ENCODE data around the gene HMGCS1. TPM values are rescaled to one million over a fixed set of nuclear protein-coding genes. Genes with fewer than 3 reads are reported as not detected.
A peak's percentile ranks its signal among the peaks of the same experiment; 100 is the strongest.

HMGCS1 gene
- total and polyA plus RNA-seq, 9 of the 15 experiments (the other 6 are each of a cell fraction or from before 2014, with no cell fraction given) = 43.7 to 337 (median 111) TPM

GRCh38 chr5:43320846-43321245 lies 7.6 kb upstream of the HMGCS1 start:
- peak overlapping the region; percentile 42 for H3K4me2 ChIP-seq (ENCODE audit: insufficient read depth, low read length)
- H3K9me3 ChIP-seq (replicated peaks; ENCODE audit: control insufficient read depth, insufficient read depth, low read depth, low read length) = peaks cover 3% of the 10 kb centered on the region; the same call in 1 of the 2 replicates
- DNase-seq (ENCODE audit: extremely low read depth in 1 of 4, low spot score in 3 of 4) (peak; percentile 37 to 87 (median 42)), ATAC-seq (peak; percentile 83), FAIRE-seq (peak; percentile 69)
- no peaks in the 10 kb centered on the region for H3K79me2 ChIP-seq (ENCODE audit: control insufficient read depth, insufficient read depth, low read length)
- H3K4me1 ChIP-seq (replicated peaks in 1 of 2; ENCODE audit: control insufficient read depth in 2 of 2, insufficient read depth in 2 of 2, low read length in 2 of 2) = peaks cover 2 to 11% of the 10 kb centered on the region in 2 experiments; a peak in 3 of 5 replicates
- POLR2A ChIA-PET = interaction anchor here (1.3 kb wide), 1 partner anchor 163 kb away, joined by 5 read pairs; the partner anchor contains the start of gene TMEM267
- no TSS peak for BruUV-seq (replicated peaks)
- CTCF ChIA-PET (ENCODE audit: low intra/inter-chr PET ratio) = no interaction called here
- intact Hi-C loops (cut with micrococcal nuclease) = no loop called here
- H3K4me3 ChIP-seq = no peak overlapping the region
- peak overlapping the region in 1 of 2 experiments; percentile 30; a peak in 2 of 4 replicates for H3K9ac ChIP-seq (ENCODE audit: insufficient read depth in 1 of 2, low read depth in 2 of 2, low read length in 2 of 2)
- no peaks in the 10 kb centered on the region for H3K9me1 ChIP-seq (ENCODE audit: control insufficient read depth, insufficient read depth, low read length)
- no peaks in the 10 kb centered on the region for H4K20me1 ChIP-seq (replicated peaks; ENCODE audit: control insufficient read depth, insufficient read depth, low read length)
- H3K27me3 ChIP-seq (ENCODE audit: control insufficient read depth in 2 of 2, insufficient read depth in 2 of 2, low read length in 2 of 2) = no peaks in the 10 kb centered on the region
- peak overlapping the region; percentile 87 for H2AFZ ChIP-seq (ENCODE audit: low read depth, low read length)
- H3K27ac ChIP-seq (ENCODE audit: extremely low read depth, low read depth, low read length) = peak overlapping the region; percentile 81
- no peaks in the 10 kb centered on the region for H3K36me3 ChIP-seq (ENCODE audit: control insufficient read depth, insufficient read depth, low read length)
- 3% methylated on average over 4 of the region's 4 CpGs for WGBS (ENCODE audit: insufficient coverage, low coverage, missing lambda C conversion rate)
- in situ Hi-C loops (cut with MboI) = no loop called here
- TF ChIP-seq NR0B1 (IDR thresholded peaks at IDR 0.05; ENCODE audit: partially characterized antibody) (no peak), HCFC1 (IDR thresholded peaks at IDR 0.05; ENCODE audit: low read depth, low read length) (no peak), CSDE1 (IDR thresholded peaks at IDR 0.05) (no peak), TEAD4 (IDR thresholded peaks at IDR 0.05; ENCODE audit: low read length) (peak; percentile 74), TEAD4 (CRISPR knock-in tag; IDR thresholded peaks at IDR 0.05; ENCODE audit: borderline replicate concordance) (no peak), RNF2 (IDR thresholded peaks at IDR 0.05) (peak; percentile 46; the same call in 1 of the 2 replicates), DACH1 (IDR thresholded peaks at IDR 0.05; ENCODE audit: partially characterized antibody) (no peak), ZNF347 (CRISPR knock-in tag; IDR thresholded peaks at IDR 0.05; ENCODE audit: low read depth) (no peak), ELF4 (CRISPR knock-in tag; IDR thresholded peaks at IDR 0.05) (0 out of 2 replicates have a peak, but pooled peaks have one; percentile 62), UBTF (IDR thresholded peaks at IDR 0.05; ENCODE audit: borderline replicate concordance in 1 of 2, low read depth in 2 of 2, low read length in 2 of 2) (no peak), MITF (IDR thresholded peaks at IDR 0.05) (peak; percentile 92), KAT2B (IDR thresholded peaks at IDR 0.05; ENCODE audit: low read depth, low read length) (no peak), ZNF197 (CRISPR knock-in tag; IDR thresholded peaks at IDR 0.05; ENCODE audit: low read depth) (no peak), POLR2G (IDR thresholded peaks at IDR 0.05; ENCODE audit: low read depth, low read length) (no peak), ZNF717 (CRISPR knock-in tag; IDR thresholded peaks at IDR 0.05) (no peak), MEF2D (tag; conservative IDR thresholded peaks at IDR 0.05; ENCODE audit: low read depth) (0 out of 2 replicates have a peak, but pooled peaks have one; percentile 42), ZNF780A (CRISPR knock-in tag; IDR thresholded peaks at IDR 0.05) (no peak)
- TF ChIP-seq, protein P1, sequence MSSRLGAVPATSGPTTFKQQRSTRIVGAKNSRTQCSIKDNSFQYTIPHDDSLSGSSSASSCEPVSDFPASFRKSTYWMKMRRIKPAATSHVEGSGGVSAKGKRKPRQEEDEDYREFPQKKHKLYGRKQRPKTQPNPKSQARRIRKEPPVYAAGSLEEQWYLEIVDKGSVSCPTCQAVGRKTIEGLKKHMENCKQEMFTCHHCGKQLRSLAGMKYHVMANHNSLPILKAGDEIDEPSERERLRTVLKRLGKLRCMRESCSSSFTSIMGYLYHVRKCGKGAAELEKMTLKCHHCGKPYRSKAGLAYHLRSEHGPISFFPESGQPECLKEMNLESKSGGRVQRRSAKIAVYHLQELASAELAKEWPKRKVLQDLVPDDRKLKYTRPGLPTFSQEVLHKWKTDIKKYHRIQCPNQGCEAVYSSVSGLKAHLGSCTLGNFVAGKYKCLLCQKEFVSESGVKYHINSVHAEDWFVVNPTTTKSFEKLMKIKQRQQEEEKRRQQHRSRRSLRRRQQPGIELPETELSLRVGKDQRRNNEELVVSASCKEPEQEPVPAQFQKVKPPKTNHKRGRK (tag; IDR thresholded peaks at IDR 0.05) = no peak
